T follicular helper cell (primary cell): ENCODE measurements around the gene BNC2.

Experiments
- DNase-seq: peaks from one replicate; pipeline ENCODE4 v3.0.0-alpha.2; 2020; ENCODE audit warnings: low read depth

BNC2 gene

GRCh38 chr9:16368237-16369087 is 502.0 kb downstream of the BNC2 start:
- no peak for DNase-seq

- DNase-seq, result no peak
These were observed 502.8 kb downstream of the BNC2 start for GRCh38 chr9:16367605-16368231.

DNA sequence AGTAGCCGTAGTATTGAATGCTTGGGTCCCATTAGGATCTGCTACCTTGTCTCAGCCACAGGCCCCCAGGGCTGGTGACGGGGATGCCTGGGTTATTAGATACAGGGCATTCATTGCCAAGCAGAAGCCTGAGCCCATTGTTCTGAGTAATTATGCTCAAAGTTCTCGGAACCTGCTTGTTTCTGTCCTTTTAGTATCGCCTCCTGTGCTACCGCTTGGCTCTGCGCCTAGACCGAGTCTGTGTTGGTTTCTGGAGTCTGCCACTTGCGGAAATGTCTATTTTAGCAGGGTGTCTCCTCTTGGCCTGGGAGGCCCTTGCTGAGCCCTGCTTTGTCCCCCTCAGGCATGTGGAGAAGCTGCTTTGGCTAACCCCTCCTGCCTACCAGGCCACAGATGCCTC is 506.1 kb downstream of the BNC2 start:
- DNase-seq, result no peak

GRCh38 chr9:16363916-16364315 is 506.6 kb downstream of the BNC2 start:
- DNase-seq, result no peak

DNA sequence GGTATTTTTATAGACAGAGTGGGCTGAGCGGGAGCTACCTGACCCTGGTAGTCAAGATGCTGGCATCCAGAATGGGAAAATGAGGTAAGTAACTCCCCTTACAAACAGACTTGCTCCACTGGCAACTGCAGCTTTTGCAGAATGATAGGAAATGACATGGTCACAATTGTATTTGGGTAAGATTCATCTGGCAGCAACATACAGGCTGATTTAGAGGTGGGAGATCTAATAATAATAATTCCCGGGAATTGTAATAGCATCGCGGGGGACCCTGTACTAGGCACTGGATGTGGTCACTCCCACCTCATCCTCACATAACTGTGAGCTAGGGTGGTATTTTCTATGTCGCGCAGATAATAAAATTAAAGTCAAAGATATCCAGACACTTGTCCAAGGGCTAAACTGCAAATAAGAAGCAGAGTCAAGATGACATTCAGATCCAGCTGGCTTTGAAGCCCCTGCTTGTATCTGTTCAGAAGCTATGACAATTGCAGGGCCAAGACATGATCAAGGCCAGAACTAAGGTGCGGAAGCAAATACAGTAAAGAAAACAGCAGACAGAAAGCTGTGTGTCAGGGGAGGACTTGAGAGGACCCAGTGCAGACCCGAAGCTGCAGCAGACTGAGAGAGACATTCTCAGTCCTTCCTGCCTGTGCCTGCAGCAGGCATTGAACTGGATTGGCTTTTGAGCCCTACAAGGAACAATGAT is 507.2 kb downstream of the BNC2 start:
- DNase-seq, result no peak

- no peak for DNase-seq
These were observed 508.5 kb downstream of the BNC2 start for GRCh38 chr9:16361939-16362338.

- no peak for DNase-seq
These were observed 509.4 kb downstream of the BNC2 start for GRCh38 chr9:16361118-16361517.

- no peak for DNase-seq
These were observed 510.2 kb downstream of the BNC2 start for GRCh38 chr9:16360247-16360646.
